Kidney (tissue), 14 donors: ENCODE measurements around the gene GRK2. TPM values are rescaled to one million over a fixed set of nuclear protein-coding genes. Genes with fewer than 3 reads are reported as not detected.
A peak's percentile ranks its signal among the peaks of the same experiment; 100 is the strongest.

Experiments
- DNase-seq, 5 donors: peaks; one replicate each; pipeline ENCODE4 v3.0.0-alpha.2; 2013 to 2020
- FAIRE-seq: peaks from 2 replicates; lab custom pipeline; 2012; peaks lifted over from hg19 to GRCh38; lab: Jason Lieb, UNC
- H3K27ac ChIP-seq, 2 donors: one replicate each; pipeline ENCODE4 v1.7.0; 2013; ENCODE audit warnings: low read depth in 2 of 2, low read length in 2 of 2, inconsistent platforms in 1 of 2
- H3K27me3 ChIP-seq: one replicate; pipeline ENCODE4 v1.7.1; 2013; ENCODE audit warnings: low read length, inconsistent platforms; ENCODE audit not compliant: control insufficient read depth, insufficient read depth
- H3K36me3 ChIP-seq, 3 donors: one replicate each; pipeline versions ENCODE4 v1.7.0 to v1.7.1; 2013; ENCODE audit warnings: low read length in 3 of 3, control low read depth in 1 of 3, inconsistent platforms in 1 of 3; ENCODE audit not compliant: insufficient read depth in 3 of 3, control insufficient read depth in 2 of 3
- H3K4me1 ChIP-seq, 3 donors: one replicate each; pipeline versions ENCODE4 v1.7.0 to v1.7.1; 2013; ENCODE audit warnings: low read length in 3 of 3, inconsistent platforms in 1 of 3, low read depth in 1 of 3; ENCODE audit not compliant: control insufficient read depth in 2 of 3, insufficient read depth in 2 of 3
- H3K4me3 ChIP-seq, 3 donors: one replicate each; pipeline versions ENCODE4 v1.7.0 to v1.8.1; 2013; ENCODE audit warnings: low read length in 3 of 3, control low read depth in 1 of 3, inconsistent platforms in 1 of 3
- H3K9ac ChIP-seq, 3 donors: one replicate each; pipeline versions ENCODE4 v1.7.0 to v1.7.1; 2013; ENCODE audit warnings: low read length in 3 of 3, control low read depth in 1 of 3, inconsistent platforms in 1 of 3
- H3K9me3 ChIP-seq, 3 donors: one replicate each; pipeline versions ENCODE4 v1.7.0 to v1.7.1; 2013; ENCODE audit warnings: low read length in 3 of 3, control low read depth in 1 of 3, inconsistent platforms in 1 of 3; ENCODE audit not compliant: control insufficient read depth in 2 of 3, insufficient read depth in 1 of 3
- intact Hi-C: fragments of 100-400 bp; cut with DNase I; formaldehyde crosslinking; loops from one replicate; pipeline ENCODE4 v1.11.1; 2022
- polyA plus RNA-seq: library from polyadenylated mRNA; stranded (reverse); fragments of 350-450 nt; fragmentation: Illumina TruSeq; extraction: RNeasy Lipid Tissue Mini Kit (QIAGEN cat#74804); gene quantifications from one replicate; pipeline ENCODE4 v1.2.3, GENCODE V29; 2014; ENCODE audit warnings: low read depth, low replicate concordance; ENCODE audit not compliant: insufficient read depth
- total RNA-seq: library from RNA; stranded (reverse); fragmentation: NEBNext Ultra II Directional; extraction: Animal tissue kit (Norgen Biotek cat#: 25700); gene quantifications from one replicate; pipeline ENCODE4 v1.2.1, GENCODE V29; 2021
- TF ChIP-seq, protein P1 (sequence below): IDR thresholded peaks from 3 replicates; pipeline ENCODE4 v1.5.1; 2012; ENCODE audit warnings: mild to moderate bottlenecking, moderate library complexity, borderline replicate concordance; ENCODE audit not compliant: insufficient read depth; ENCODE audit errors: extremely low read depth
- donor health status: control.
- donor health status: control.
- donor health status: control.
- donor health status: control.
- donor health status: control.
- donor health status: DM: yes; HTN: yes; CAD: no.
- donor health status: Normal renal cell carcinoma (clear cell type).

The GRK2 gene
- total and polyA plus RNA-seq, 2 donors from 2014 or later = 28.2 to 80.8 TPM

GRCh38 chr11:67303835-67304411, 37.6 kb downstream of the GRK2 start:
- H3K36me3 ChIP-seq = peaks cover 0 to 4% (median 2%) of the 10 kb centered on the region in 3 donors
- DNase-seq = peak; percentile 52 to 84 (median 66)
- intact Hi-C loops = no loop called here

GRCh38 chr11:67304511-67305113, 38.3 kb downstream of the GRK2 start:
- TF ChIP-seq, protein P1, sequence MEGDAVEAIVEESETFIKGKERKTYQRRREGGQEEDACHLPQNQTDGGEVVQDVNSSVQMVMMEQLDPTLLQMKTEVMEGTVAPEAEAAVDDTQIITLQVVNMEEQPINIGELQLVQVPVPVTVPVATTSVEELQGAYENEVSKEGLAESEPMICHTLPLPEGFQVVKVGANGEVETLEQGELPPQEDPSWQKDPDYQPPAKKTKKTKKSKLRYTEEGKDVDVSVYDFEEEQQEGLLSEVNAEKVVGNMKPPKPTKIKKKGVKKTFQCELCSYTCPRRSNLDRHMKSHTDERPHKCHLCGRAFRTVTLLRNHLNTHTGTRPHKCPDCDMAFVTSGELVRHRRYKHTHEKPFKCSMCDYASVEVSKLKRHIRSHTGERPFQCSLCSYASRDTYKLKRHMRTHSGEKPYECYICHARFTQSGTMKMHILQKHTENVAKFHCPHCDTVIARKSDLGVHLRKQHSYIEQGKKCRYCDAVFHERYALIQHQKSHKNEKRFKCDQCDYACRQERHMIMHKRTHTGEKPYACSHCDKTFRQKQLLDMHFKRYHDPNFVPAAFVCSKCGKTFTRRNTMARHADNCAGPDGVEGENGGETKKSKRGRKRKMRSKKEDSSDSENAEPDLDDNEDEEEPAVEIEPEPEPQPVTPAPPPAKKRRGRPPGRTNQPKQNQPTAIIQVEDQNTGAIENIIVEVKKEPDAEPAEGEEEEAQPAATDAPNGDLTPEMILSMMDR = no peak
- intact Hi-C loops = no loop called here
- FAIRE-seq (no peak), DNase-seq (peak in 1 of 5 donors; percentile 54)
- H3K4me3 ChIP-seq = peak overlapping the region in 1 of 3 donors; percentile 67
- H3K27me3 ChIP-seq = no peaks in the 10 kb centered on the region
- peaks cover 0 to 4% (median 2%) of the 10 kb centered on the region in 3 donors for H3K36me3 ChIP-seq
- peak overlapping the region in 1 of 3 donors; percentile 58 for H3K9ac ChIP-seq
- H3K27ac ChIP-seq = no peak overlapping the region
- H3K4me1 ChIP-seq = peaks cover 0 to 21% (median 5%) of the 10 kb centered on the region in 3 donors
- no peaks in the 10 kb centered on the region for H3K9me3 ChIP-seq

More at GRCh38 chr11:67303835-67304411, 37.6 kb downstream of the GRK2 start:
- H3K27me3 ChIP-seq = no peaks in the 10 kb centered on the region
- H3K27ac ChIP-seq = no peak overlapping the region
- TF ChIP-seq, protein P1 = no peak
- peaks cover 0 to 21% (median 5%) of the 10 kb centered on the region in 3 donors for H3K4me1 ChIP-seq
- FAIRE-seq = no peak
- H3K4me3 ChIP-seq = peak overlapping the region; percentile 16 to 67 (median 58)
- peak overlapping the region in 2 of 3 donors; percentile 58 to 79 for H3K9ac ChIP-seq
- H3K9me3 ChIP-seq = no peaks in the 10 kb centered on the region

DNA sequence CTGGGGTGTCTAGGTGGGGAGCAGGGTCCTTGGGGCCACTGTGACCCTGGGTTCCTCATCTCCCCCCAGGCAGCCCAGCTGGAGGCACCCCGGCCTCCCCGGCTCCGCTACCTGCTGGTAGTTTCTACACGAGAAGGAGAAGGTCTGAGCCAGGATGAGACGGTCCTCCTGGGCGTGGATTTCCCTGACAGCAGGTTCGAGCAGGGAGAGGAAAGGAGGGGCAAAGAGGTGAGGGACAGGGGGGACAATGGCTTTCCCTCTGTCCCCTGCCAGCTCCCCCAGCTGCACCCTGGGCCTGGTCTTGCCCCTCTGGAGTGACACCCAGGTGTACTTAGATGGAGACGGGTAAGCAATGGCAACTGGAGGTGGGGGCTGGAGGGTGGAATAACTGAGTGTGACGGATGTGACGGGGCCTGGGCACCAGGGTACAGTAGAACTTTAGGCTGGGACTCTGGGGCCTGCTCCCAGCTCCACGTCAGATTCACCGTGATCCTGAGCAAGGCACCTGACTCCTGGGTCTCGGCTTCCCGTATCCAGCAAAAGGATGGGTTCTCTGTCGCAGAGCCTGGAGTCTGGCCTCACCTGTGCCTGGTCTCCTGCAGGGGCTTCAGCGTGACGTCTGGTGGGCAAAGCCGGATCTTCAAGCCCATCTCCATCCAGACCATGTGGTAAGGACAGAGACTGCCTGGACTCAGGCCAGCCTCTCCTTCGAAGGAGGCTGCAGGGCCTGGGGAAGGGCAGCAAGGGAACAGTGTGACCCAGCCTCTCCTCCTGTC, 40.7 kb downstream of the GRK2 start:
- FAIRE-seq (no peak), DNase-seq (no peak)
- intact Hi-C loops = no loop called here
- Histone ChIP-seq H3K9ac (no peak overlapping the region), H3K4me3 (no peak overlapping the region), H3K27me3 (no peaks in the 10 kb centered on the region), H3K36me3 (no peaks in the 10 kb centered on the region), H3K4me1 (peaks cover 0 to 16% (median 5%) of the 10 kb centered on the region in 3 donors), H3K27ac (no peak overlapping the region), H3K9me3 (no peaks in the 10 kb centered on the region)
- TF ChIP-seq, protein P1 = no peak
